Right lobe of liver (tissue), 4 donors: ENCODE results near the gene CHST11.

Source experiments
- POLR2A ChIP-seq: fragments of 450-650 bp; IDR thresholded peaks from one replicate; pipeline ENCODE4 v1.6.1; 2017; ENCODE audit warnings: antibody characterized with exemption, mild to moderate bottlenecking
- TF ChIP-seq, protein P1 (sequence below), 4 donors: fragments of 200-600 bp in 3 of 4; fragments of 450-650 bp in 1 of 4; IDR thresholded peaks; one replicate each; pipeline versions ENCODE4 v1.5.1 to v1.8.0; 2016 to 2022; ENCODE audit warnings: antibody characterized with exemption in 4 of 4, mild to moderate bottlenecking in 2 of 4
- donor health status: DM: no; HTN: no; CAD: no.
- donor health status: DM: no; HTN: no; CAD: no.
- donor health status: DM: no; HTN: yes; CAD: no.

DNA sequence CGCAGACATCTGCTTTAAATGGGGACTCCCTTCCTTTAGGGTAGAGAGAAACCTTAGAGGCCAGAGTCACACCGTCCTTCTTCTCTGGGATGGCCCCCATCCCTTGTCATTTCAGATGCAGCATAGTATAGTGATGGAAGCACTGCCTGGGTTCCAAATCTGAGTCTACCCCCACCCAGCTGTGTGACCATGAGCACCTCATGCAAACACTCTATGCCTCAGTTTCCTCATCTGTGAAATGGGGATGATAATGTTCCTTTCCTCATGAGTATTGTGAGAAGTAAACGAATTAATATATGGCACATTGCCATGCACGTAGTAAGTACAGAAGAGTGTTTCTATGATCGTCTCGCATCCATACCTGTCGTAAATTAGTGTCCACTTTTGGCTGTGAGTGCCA lies 259.4 kb downstream of the CHST11 start:
- TF ChIP-seq, protein P1, sequence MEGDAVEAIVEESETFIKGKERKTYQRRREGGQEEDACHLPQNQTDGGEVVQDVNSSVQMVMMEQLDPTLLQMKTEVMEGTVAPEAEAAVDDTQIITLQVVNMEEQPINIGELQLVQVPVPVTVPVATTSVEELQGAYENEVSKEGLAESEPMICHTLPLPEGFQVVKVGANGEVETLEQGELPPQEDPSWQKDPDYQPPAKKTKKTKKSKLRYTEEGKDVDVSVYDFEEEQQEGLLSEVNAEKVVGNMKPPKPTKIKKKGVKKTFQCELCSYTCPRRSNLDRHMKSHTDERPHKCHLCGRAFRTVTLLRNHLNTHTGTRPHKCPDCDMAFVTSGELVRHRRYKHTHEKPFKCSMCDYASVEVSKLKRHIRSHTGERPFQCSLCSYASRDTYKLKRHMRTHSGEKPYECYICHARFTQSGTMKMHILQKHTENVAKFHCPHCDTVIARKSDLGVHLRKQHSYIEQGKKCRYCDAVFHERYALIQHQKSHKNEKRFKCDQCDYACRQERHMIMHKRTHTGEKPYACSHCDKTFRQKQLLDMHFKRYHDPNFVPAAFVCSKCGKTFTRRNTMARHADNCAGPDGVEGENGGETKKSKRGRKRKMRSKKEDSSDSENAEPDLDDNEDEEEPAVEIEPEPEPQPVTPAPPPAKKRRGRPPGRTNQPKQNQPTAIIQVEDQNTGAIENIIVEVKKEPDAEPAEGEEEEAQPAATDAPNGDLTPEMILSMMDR (IDR thresholded peaks at IDR 0.05): no peak
- no peak for TF ChIP-seq POLR2A
